Ovary (tissue), 9 donors: Measurements from ENCODE around the gene PEX14. TPM values are rescaled to one million over a fixed set of nuclear protein-coding genes. Genes with fewer than 3 reads are reported as not detected.

Source experiments
- DNase-seq, 5 donors: peaks; one replicate each; pipeline ENCODE4 v3.0.0-alpha.2; 2019 to 2020
- H3K27ac ChIP-seq, 2 donors: fragments of 200-600 bp; one replicate each; pipeline versions ENCODE4 v1.5.1 to v1.8.0; 2019 to 2022
- H3K27me3 ChIP-seq: fragments of 200-600 bp; one replicate; pipeline ENCODE4 v1.8.0; 2022
- H3K36me3 ChIP-seq: fragments of 200-600 bp; sonication (generic); one replicate; pipeline ENCODE4 v1.5.1; 2019
- H3K4me1 ChIP-seq: one replicate; pipeline ENCODE4 v1.8.1; 2013; ENCODE audit warnings: mild to moderate bottlenecking, moderate library complexity; ENCODE audit not compliant: insufficient read depth
- H3K4me3 ChIP-seq: fragments of 200-600 bp; sonication (generic); one replicate; pipeline ENCODE4 v1.5.1; 2017
- H3K9me3 ChIP-seq, 2 donors: fragments of 200-600 bp in 1 of 2; sonication (generic) in 1 of 2; one replicate each; pipeline versions ENCODE4 v1.5.1 to v1.8.1; 2013 to 2019; ENCODE audit warnings: mild to moderate bottlenecking in 1 of 2, moderate library complexity in 1 of 2
- EP300 ChIP-seq: sonication (generic); formaldehyde crosslinking; IDR thresholded peaks from one replicate; pipeline ENCODE4 v1.6.1; 2017; ENCODE audit warnings: antibody characterized with exemption
- POLR2A ChIP-seq: fragments of 450-650 bp; IDR thresholded peaks from one replicate; pipeline ENCODE4 v1.6.1; 2017; ENCODE audit warnings: antibody characterized with exemption, mild to moderate bottlenecking, moderate library complexity
- WGBS, 3 donors: extraction: QIAGEN DNeasy Blood & Tissue Kit in 1 of 3; methylation state at CpG; one replicate each; pipeline versions ENCODE4 v1.1.5 to v1.1.7; 2013 to 2017; 5-methylcytosine and 5-hydroxymethylcytosine counted together
- intact Hi-C, 4 donors: fragments of 100-400 bp; cut with DNase I; formaldehyde crosslinking; loops; one replicate each; pipeline versions ENCODE4 v1.11.0 to v1.15.1; 2022 to 2023
- polyA plus RNA-seq, 2 donors: library from polyadenylated mRNA; stranded (reverse); fragments of 200-250 nt in 1 of 2; fragments of 350-450 nt in 1 of 2; fragmentation: Illumina TruSeq in 1 of 2; extraction: RNeasy Lipid Tissue Mini Kit (QIAGEN cat#74804) in 1 of 2; gene quantifications; one replicate each; pipeline ENCODE4 v1.2.3, GENCODE V29; 2013 to 2014
- total RNA-seq, 7 donors: library from RNA; depleted of rRNA in 2 of 7; stranded (reverse); fragments of >200 nt in 2 of 7; fragmentation: NEBNext Ultra II Directional in 3 of 7; extraction: Animal tissue kit (Norgen Biotek cat#: 25700) in 3 of 7; gene quantifications; one replicate each; pipeline versions ENCODE4 v1.1.0 to v1.2.4, GENCODE V29; 2016 to 2023
- TF ChIP-seq, protein P1 (sequence below), 3 donors: fragments of 450-650 bp in 2 of 3; fragments of 200-600 bp in 1 of 3; IDR thresholded peaks; one replicate each; pipeline versions ENCODE4 v1.5.1 to v1.8.0; 2016 to 2022; ENCODE audit warnings: antibody characterized with exemption in 3 of 3, mild to moderate bottlenecking in 1 of 3
- donor health status: DM: no; HTN: no; CAD: no; lungs with moderate emphysema.
- donor health status: DM: no; HTN: no; CAD: no.
- donor health status: Bipolar disorder and iron deficiency.
- donor health status: DM: yes; HTN: yes; CAD: no.
- donor health status: DM: no; HTN: no; CAD: no.
- donor health status: DM: yes; HTN: yes; CAD: no.

The PEX14 gene
- total and polyA plus RNA-seq, 9 donors, result 3.3 to 22.9 (median 16.7) TPM

DNA sequence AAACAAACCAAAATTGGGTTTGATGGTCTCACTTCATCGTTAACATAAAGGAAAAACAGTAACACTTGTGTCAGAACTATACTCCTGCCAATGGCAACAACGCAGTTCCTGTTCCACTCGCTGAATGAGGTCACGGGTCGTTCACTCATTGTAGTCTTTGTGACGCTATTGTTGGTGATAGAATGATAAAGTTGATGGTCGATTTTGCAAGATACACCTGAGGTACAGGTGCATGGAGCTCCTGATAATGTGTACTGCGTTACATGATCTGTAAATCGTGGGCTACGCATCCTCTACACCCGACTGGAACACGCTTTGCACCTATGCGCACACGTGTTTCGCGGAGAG is 44.9 kb upstream of the PEX14 start:
- Histone ChIP-seq H3K4me3 (peak overlapping the region; percentile 78), H3K4me1 (no peaks in the 10 kb centered on the region), H3K9me3 (no peaks in the 10 kb centered on the region), H3K36me3 (no peaks in the 10 kb centered on the region), H3K27ac (no peak overlapping the region), H3K27me3 (no peaks in the 10 kb centered on the region)
- TF ChIP-seq EP300, result no peak
- TF ChIP-seq, protein P1, sequence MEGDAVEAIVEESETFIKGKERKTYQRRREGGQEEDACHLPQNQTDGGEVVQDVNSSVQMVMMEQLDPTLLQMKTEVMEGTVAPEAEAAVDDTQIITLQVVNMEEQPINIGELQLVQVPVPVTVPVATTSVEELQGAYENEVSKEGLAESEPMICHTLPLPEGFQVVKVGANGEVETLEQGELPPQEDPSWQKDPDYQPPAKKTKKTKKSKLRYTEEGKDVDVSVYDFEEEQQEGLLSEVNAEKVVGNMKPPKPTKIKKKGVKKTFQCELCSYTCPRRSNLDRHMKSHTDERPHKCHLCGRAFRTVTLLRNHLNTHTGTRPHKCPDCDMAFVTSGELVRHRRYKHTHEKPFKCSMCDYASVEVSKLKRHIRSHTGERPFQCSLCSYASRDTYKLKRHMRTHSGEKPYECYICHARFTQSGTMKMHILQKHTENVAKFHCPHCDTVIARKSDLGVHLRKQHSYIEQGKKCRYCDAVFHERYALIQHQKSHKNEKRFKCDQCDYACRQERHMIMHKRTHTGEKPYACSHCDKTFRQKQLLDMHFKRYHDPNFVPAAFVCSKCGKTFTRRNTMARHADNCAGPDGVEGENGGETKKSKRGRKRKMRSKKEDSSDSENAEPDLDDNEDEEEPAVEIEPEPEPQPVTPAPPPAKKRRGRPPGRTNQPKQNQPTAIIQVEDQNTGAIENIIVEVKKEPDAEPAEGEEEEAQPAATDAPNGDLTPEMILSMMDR (IDR thresholded peaks at IDR 0.05), result no peak
- no peak for TF ChIP-seq POLR2A
- 19 to 24% (median 23%) methylated on average over 16 of the region's 16 CpGs for WGBS, 3 donors
- intact Hi-C loops, result loop anchor here (2.0 to 10.0 kb wide), 5 partner anchors 53 to 555 kb away; no protein-coding TSS in a partner anchor
- peak in 1 of 5 donors; percentile 16 for DNase-seq

DNA sequence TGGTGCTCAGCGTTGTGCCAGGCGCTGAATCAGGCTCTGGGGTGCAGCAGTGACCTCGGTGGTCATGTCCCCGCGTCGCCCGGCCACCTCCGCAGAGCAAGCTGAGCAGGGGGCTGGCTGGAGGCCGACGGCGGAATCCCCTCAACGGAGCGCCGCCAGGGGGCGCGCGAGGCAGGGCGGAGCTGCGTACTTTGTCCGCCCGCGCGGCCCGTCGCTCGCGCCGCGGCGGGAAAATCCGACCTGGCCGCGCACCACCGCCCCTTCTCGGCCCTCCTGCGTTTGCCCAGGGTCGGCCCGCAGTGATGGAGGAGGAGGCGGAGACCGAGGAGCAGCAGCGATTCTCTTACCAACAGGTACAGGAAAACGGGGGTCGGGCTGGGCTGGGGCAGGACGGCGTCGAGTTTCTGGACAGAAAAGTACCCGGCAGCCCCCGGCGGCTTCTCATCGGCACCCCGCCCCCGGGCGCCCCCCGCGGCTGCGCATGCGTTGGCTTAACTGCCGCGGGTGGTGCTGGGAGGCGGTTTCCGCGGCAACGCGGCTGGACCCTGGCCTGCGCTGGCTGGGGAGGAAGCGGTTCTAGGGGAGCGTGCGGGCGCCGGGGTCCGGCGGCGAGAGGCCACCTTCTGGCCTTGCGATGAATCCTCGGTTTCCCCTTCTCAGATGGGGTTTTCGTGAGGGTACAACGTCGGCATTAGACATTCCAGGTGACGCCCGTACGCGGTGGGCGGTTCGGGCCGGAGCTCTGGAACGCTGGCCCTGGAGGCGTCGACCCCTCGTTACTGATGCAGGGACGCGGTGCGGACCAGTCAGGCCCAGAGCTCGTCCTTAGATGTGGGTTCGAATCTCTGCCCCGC is 44.3 kb upstream of the PEX14 start, which contains the start of gene CENPS:
TSS of gene CENPS (plus strand) at position 218 of the 854 bp plus-strand sequence. CDS start at position 303, 85 bp downstream.
- H3K27ac ChIP-seq, result peak within 1 kb of the TSS in 1 of 2 donors; percentile 19
- intact Hi-C loops, result loop anchor here in 2 of 4 donors (2.0 to 5.0 kb wide), 2 partner anchors 54 to 437 kb away; no protein-coding TSS in a partner anchor

DNA sequence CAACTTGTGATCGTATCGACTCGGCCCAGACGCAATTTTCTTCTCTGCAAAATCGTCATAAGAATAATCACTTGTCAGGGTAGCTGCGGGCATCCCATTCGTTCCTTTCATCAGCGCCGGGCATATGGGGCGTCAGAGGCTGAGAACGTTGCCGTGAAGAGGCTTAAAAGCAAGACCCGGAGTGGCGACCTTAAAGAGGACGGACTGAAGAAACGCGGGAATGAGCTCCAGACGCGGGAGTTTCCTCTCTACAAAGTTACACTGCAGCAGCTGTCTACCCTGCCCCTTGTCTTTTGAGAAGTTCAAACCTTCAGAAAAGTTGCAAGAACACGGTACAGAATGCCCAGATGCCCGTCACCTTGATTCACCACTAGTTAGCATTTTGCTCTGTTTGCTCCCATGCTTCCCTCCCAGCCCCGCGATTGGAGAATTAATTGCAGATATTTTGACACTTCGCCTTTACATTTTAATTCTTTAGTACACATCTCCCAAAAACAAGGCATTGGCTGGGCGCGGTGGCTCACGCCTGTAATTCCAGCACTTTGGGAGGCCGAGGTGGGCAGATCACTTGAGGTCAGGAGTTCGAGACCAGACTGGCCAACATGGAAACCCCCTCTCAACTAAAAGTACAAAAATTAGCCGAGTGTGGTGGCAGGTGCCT is 43.5 kb upstream of the PEX14 start:
- H3K27me3 ChIP-seq, result no peaks in the 10 kb centered on the region
- H3K9me3 ChIP-seq, result no peaks in the 10 kb centered on the region
- WGBS, 3 donors, result 20 to 23% (median 23%) methylated on average over 30 of the region's 30 CpGs
- TF ChIP-seq, protein P1 (IDR thresholded peaks at IDR 0.05), result no peak
- TF ChIP-seq EP300 (no peak), POLR2A (no peak)
- no peaks in the 10 kb centered on the region for H3K4me1 ChIP-seq
- intact Hi-C loops, result loop anchor here in 2 of 4 donors (2.0 to 5.0 kb wide), 2 partner anchors 54 to 436 kb away; no protein-coding TSS in a partner anchor
- no peak for DNase-seq
- H3K27ac ChIP-seq, result no peak overlapping the region
- H3K36me3 ChIP-seq, result no peaks in the 10 kb centered on the region
- peak overlapping the region; percentile 78 for H3K4me3 ChIP-seq

More for the DNA sequence above, 44.3 kb upstream of the PEX14 start, which contains the start of gene CENPS:
- Histone ChIP-seq H3K4me3 (peak within 1 kb of the TSS; percentile 78), H3K4me1 (no peaks in the 10 kb centered on the region), H3K9me3 (no peaks in the 10 kb centered on the region), H3K36me3 (no peaks in the 10 kb centered on the region), H3K27me3 (no peaks in the 10 kb centered on the region)
- DNase-seq, result peak; percentile 94 to 97 (median 94)
- TF ChIP-seq POLR2A, result no peak
- TF ChIP-seq, protein P1 (IDR thresholded peaks at IDR 0.05), result peak; percentile 97 to 99 (median 99)
- 0% methylated on average over 43 to 95 of the region's 95 CpGs for WGBS, 3 donors

DNA sequence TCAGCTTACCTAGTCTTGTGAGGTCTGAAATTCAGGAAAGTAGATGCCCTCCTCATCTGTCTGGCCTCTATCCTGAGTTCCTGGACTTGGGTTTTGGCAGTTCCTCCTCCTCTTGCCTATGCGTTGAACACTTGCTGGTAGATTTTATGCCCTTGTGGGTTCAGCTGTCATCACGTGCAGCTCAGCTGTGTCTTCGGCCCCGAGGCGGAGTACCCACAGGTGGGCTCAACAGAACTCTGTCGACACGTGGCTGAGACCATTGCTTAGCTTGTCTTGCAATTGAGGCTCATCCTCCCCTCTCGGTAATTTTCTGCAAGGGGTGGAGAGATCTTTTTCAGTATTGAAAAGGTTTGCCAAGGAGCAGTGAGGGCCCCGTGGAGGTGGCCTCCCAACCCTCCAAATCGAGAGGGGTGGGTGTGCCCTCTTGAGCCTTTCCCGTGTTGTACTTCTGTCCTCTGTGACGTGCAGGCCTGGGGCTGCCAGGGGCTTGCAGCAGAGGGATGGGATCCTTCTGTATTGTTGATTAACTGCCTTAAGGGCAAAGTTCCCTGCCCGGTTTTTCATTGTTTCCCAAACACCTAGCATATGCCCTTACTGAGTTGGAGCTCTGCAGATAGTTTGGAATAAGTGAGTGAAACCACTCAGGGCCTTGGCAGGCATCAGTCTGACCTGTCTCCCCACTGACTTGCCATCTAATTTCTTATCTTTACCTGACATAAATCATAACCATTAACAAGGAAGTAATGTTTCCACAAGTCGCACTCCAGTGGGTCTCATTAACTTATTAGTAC is 41.6 kb upstream of the PEX14 start:
- Histone ChIP-seq H3K4me3 (no peak overlapping the region), H3K27ac (no peak overlapping the region), H3K36me3 (no peaks in the 10 kb centered on the region), H3K9me3 (no peaks in the 10 kb centered on the region), H3K27me3 (no peaks in the 10 kb centered on the region), H3K4me1 (no peaks in the 10 kb centered on the region)
- intact Hi-C loops, result loop anchor here in 1 of 4 donors (5.0 kb wide), 1 partner anchor 434 kb away; no protein-coding TSS in a partner anchor
- no peak for DNase-seq
- TF ChIP-seq EP300 (no peak), POLR2A (no peak)
- TF ChIP-seq, protein P1 (IDR thresholded peaks at IDR 0.05), result no peak
- 71 to 76% (median 74%) methylated on average over 14 of the region's 14 CpGs for WGBS, 3 donors
